ENCODE results near the gene SURF4.
"Not testable (repeated sequence)": the region's sequence is repeated elsewhere in the genome, so short reads cannot be mapped to it uniquely, and the experiment has no call there.

SURF4 gene

GRCh38 chr9:133352635-133353340 lies 23.1 kb downstream of the SURF4 start:
- DNase-seq (ENCODE audit: low spot score), result no peak

GRCh38 chr9:133351908-133352634 lies 23.8 kb downstream of the SURF4 start:
- peak; percentile 76 for DNase-seq (ENCODE audit: low spot score)

DNA sequence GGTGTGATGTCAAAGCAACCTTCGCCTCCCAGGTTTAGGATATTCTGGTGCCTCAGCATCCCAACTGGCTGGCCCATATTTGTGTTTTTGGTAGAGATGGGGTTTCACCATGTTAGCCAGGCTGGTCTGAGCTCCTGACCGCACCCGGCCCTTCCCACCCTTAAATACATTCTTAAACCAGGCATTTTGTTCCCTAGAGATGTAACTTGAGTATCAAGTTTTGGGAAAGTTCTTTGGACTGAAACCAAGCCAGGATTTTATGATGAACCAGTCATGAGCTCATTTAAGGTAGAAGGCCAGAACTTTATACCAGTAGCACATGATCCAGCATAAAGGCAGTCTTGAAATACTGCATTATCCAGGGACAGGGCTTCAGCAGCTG lies 24.3 kb downstream of the SURF4 start:
- DNase-seq (ENCODE audit: low spot score), result no peak

GRCh38 chr9:133349965-133350616 lies 25.8 kb downstream of the SURF4 start:
- DNase-seq (ENCODE audit: low spot score), result no peak

- DNase-seq (ENCODE audit: low spot score), result no peak
Measured at GRCh38 chr9:133348718-133349573, 26.9 kb downstream of the SURF4 start.

DNA sequence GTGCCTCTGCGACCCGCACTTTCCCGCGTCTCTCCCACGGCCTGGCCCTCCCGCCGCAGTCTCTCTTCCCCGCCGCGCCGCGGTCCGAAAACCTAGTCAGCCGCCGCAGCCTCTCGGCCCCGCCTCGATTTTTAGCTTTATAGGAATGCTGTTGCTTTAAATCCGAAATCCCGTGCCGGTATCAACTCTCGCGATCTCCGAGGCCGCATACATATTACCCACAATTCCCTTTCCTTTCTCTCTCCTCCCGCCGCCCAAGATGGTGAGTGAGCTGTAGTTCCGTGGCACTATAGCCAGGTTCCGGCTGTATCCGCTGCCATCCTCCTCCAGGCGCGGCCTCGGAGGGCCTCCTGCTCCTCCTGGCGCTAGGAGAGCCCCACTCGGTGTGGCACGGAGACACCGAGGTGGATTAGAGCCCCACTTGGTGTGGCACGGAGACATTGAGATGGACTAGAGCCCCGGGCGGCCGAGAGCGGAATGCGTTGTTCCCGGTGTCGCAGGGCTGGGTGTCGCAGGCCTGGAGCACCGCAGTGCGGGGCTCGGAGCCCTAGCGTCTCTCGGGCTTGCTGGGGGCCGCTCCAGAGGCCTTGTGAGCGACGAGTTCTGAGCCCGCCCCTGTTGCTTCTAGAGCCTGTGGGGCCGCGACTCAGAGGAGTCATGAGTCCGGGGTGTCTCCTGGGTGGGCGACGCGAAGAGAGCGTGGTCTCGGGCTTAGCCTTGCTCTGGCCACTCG lies 27.7 kb downstream of the SURF4 start, which contains the start of the genes MED22 and RPL7A:
MED22 (minus strand) TSS at position 147 of the 733 bp plus-strand sequence. CDS start 1,469 bp downstream, outside the sequence.
RPL7A (plus strand) TSS at position 234 of the 733 bp plus-strand sequence; CDS start at position 260, 26 bp downstream.
- peak; percentile 94 for DNase-seq (ENCODE audit: low spot score)

DNA sequence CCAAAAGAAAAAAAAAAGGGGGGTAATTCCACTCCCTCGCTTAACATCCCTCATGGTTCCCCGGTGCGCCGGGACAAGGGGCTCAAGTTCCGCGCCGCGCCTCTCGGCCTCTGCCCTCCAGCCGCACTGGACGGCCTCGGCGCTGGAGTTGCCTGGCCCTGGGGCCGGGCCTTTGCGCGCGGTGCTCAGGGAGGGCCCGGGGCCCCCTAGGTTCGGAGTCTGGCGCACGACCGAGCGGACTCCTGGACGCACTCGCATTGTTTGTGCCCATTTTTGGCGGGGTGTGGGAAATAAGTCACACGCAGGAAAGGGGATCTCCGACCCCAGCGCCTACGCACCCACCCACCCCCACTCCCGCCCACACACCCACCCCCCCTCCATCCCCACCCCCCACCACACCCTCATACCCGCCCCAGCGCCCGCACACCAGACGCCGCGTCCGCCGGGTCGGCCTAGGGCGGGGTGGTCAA lies 28.3 kb downstream of the SURF4 start:
- peak; percentile 69 for DNase-seq (ENCODE audit: low spot score)

DNA sequence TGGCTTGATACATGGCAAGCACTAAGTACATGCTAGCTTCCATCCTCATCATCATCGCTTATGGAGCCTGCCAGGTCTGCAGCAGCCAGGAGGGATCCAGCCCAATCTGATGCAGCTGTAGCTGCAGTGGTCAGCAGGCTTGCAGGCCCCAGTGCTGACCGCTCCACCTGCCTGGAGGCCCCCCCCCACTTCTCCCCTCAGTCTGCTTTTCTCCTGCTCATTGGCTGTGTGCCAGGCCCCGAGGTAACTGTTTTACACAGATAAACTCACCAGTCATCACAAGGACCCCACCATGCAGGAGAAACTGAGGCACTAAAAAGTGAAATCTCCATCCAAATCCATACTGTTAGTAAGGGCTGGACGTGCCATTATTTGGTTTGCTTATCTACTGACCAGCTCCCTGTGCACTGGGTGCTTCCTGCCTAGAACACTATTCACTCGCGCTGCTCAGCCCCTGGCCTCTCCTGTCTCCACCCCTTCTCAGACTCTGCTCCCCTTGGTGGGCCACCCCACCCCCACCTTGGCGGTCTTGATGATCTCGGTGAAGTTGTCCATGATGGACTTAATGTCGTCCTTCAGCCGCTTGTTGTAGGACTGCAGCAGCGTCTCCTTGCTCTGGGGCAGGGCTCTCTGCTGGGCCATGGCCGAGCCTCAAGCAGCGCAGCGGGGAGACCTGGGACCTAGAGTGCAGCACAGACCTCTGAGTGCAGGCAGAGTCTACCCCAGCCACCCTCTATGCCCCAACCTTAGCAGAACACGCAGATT lies 29.7 kb downstream of the SURF4 start:
- DNase-seq (ENCODE audit: low spot score), result no peak

DNA sequence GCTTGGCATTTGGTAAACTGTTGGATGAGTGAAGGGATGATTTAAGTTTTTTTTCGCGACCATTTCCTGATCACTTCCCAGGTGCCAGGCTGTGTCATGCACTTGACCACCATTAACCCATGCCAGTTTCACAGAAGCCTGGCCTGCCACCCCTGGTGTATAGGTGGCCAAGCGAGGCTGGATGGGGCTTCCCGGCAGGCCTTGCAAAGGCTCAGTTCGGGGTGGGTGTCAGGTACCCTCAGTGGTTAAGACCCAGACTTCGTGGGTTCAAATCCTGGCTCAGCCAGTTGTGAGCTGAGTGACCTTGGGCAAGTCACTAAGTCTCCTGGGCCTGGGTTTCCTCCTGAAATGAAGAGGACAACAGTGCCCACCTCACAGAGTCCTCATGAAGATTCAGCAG lies 30.3 kb downstream of the SURF4 start:
- no peak for DNase-seq (ENCODE audit: low spot score)

GRCh38 chr9:133344979-133345378 lies 30.9 kb downstream of the SURF4 start:
- DNase-seq (ENCODE audit: low spot score), result no peak

DNA sequence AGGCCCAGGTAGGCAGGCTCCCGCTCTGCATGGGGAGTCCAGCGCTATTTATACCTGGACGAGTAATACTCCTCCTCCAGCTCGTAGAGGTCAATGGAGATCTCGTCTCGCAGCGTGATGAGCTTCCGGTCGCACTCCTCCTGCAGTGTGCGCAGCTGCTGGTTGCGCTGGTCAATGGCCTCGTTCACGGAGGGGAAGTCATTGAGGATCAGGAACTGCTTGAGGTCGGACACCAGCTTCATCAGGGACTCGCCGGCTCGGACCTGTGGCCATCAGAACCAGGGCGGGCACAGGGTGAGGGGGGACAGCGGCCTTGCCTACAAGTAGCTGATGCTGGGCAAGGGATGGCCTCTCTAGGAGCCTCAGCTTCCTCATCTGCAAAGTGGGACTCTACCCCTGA lies 31.8 kb downstream of the SURF4 start:
- no peak for DNase-seq (ENCODE audit: low spot score)

- no peak for DNase-seq (ENCODE audit: low spot score)
Measured at GRCh38 chr9:133342570-133342969, 33.3 kb downstream of the SURF4 start.

GRCh38 chr9:133342069-133342406 lies 33.8 kb downstream of the SURF4 start:
- DNase-seq (ENCODE audit: low spot score), result no peak

DNA sequence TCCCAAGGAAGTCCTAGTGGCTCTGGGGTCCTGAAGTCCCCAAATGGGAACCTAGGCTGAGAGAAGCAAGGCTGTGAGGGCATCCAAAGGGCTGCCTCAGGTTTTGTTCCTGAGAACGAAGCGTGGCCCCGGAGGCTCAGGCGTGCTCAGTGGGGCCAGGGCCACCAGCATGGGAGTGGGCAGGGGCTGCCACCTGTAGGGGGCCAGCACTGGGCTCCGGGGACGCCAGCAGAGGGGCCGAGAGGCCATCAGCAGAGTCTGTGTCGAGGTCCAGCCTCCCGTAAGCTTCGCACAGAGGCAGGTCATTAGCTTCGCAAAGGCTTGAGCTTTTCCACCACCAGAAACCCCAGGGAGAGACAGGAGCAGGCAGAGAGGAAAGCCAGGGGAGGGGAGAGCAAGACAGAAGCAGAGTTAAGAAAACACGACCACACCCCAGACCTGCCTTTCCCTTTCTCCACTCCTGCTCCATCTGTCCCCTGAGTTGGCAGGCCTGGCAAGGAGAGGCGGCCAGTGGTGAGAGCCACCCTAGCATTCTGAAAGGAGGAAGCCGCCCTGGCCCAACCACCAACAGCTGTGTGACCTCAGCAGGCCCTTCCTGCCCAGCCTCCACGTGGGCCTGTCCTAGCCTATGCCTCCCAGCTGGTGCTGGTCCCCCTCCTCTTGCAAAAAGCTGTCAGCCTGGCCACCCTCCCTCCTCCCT lies 34.3 kb downstream of the SURF4 start:
- DNase-seq (ENCODE audit: low spot score), result no peak

- no peak for DNase-seq (ENCODE audit: low spot score)
Measured at GRCh38 chr9:133340916-133341315, 34.9 kb downstream of the SURF4 start.

DNA sequence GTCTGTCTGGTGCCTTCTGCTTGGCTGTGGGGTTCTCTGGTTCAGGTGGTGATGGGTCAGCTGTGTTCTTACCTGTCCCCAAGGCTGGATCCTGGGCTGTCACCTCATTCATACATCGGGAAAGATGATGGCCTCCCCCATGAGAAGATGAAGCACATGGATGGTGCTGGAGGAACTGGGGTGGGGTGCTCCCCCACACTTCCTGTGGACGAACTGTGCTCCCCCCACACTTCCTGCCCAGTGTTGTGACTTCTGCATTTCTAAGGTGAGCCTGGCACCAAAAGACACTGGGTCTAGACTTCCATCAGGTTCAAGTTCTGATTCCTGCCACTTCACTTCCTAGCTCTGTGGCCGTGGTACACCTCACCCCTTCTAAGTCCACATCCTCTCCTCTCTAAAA lies 35.6 kb downstream of the SURF4 start:
- no peak for DNase-seq (ENCODE audit: low spot score)

GRCh38 chr9:133339641-133340040 lies 36.2 kb downstream of the SURF4 start:
- no peak for DNase-seq (ENCODE audit: low spot score)

DNA sequence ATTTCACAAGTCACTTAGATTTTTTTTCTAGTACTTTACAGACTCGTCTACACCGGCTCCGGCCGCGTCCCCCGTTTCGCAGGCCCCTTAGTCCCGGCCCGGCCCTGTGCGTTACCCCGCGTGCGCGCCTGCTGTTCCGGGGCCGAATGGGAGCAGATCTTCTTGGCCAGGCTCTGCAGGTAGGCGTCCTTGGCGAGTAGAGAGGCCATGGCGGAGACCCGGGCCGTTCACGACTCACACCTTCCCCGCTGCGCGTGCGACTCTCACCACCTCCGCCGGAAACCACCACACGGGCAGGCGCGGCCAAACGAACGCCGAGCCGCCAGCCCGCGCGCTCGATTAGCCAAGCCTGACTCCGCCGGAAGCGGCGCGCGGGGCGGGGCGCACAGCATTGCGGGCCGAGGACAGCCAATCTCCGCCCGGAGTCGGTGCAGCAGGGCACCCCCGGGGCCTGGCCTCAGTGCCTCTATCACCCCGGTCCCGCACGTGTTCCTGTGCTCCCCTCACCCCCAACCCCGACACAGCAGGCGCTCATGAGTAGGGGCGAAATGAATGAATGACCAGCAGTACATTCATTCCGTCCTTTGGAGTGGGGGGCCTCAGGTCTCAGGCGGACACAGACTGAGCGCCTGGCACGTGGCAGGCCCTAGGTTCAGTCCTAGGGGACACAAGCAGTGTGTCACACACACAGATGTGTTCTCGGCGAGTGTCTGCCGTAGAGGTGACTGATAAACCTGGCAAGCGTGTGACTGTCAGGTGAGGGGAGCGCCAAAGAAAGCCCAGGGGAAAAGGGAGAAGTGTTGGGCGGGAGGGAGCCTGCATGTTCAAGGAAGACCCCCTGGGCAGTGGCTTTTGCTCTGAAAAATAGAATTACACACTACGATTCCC lies 39.7 kb downstream of the SURF4 start, which contains the start of gene SURF6:
SURF6 (minus strand) TSS at position 265 of the 888 bp plus-strand sequence; CDS start at position 209, 56 bp downstream.
- peak; percentile 93 for DNase-seq (ENCODE audit: low spot score)

GRCh38 chr9:133334888-133335287 lies 41.0 kb downstream of the SURF4 start:
- not testable (repeated sequence) for DNase-seq (ENCODE audit: low spot score)

Measured in AG08396 (cell line).